HG02571 (cell line): ENCODE measurements around the gene JMJD1C.
A peak's percentile ranks its signal among the peaks of the same experiment; 100 is the strongest.

Experiments
- ATAC-seq: cut with Tn5 transposase; IDR thresholded peaks from one replicate; pipeline ENCODE4 v1.9.1; 2021; ENCODE audit warnings: mild to moderate bottlenecking, moderate library complexity; ENCODE audit not compliant: unreplicated experiment

Gene JMJD1C

DNA sequence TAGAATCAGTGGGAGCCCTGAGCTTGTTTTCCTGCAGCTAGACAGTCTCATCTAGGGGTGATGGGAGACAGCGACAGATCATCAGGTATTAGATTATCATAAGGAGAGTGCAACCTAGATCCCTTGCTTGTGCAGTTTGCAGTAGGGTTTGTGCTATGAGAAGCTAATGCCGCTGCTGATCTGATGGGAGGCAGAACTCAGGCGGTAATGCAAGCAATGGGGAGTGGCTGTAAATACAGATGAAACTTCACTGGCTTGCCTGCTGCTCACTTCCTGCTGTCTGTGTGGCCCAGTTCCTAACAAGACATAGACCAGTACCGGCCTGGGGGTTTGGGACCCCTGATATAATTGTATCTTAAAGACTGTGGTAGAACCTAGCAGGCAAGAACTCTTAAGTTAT, 315.0 kb downstream of the JMJD1C start:
- ATAC-seq = no peak

DNA sequence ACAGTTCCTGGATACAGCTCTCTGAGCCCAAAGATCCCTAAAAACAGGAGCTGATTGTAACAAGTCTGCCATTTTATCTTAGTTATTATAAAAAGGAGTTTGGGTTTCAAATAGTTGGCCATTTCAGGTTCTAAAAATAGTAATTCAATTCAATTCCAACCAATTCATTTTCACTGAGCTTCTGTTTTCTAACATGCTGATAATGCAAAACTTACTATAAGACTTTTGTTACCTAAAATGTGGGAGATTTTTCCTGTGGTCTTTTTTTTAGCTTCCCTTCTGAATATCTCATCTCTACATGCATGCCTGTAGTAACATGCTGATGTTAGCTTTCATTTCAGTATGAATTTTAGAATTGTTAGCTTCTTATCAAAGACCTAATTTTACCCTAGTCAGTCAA, 319.3 kb downstream of the JMJD1C start:
- no peak for ATAC-seq

DNA sequence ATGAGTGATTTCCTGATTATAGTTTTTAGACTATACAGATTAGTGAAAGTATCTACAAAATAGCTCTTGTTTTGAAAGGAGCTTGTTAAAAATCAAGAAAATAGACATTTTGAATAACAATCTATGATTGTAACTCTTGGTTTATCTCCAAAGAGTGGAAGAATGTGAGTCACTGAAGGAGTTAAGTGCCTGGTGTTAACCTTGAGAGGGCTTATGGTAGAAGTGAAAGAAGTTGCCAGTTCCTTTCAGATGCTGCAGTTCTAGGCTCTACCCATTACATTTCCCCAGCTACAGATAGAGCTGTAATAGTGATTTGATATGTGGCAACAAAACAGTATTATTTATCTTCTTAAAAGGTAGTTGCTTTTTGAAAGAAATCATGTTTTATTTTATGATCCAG, 320.0 kb downstream of the JMJD1C start:
- no peak for ATAC-seq

DNA sequence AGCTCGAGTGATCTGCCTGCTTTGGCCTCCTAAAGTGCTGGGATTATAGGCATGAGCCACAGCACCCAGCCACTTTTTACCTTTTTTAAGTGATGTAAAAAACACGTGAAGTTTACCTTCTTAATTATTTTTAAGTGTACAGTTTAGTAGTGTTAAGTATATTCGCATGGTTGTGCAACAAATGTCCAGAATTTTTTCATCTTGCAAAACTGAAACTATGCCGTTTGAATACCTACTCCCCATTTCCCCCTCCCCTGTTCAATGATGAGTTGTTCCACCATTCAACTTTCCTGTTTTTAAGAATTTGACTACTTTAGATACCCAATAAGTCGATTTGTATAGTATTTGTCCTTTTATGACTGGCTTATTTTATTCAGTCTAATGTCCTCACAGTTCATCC, 321.8 kb downstream of the JMJD1C start:
- no peak for ATAC-seq

DNA sequence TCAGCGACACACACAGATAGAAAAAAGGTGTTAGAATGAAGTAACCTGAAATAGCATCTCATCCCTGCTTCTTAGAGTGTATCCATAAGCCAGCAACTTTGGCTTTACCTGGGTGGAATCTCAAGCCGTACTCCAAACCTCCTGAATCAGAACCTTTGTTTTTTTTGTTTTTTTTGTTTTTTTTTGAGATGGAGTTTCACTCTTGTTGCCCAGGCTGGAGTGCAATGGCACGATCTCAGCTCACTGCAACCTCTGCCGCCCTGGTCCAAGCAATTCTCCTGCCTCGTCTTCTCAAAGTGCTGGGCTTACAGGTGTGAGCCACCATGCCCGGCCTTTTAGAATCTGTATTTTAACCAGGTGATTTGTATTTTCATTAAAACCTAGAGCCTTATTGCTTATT, 323.6 kb downstream of the JMJD1C start:
- ATAC-seq = no peak

DNA sequence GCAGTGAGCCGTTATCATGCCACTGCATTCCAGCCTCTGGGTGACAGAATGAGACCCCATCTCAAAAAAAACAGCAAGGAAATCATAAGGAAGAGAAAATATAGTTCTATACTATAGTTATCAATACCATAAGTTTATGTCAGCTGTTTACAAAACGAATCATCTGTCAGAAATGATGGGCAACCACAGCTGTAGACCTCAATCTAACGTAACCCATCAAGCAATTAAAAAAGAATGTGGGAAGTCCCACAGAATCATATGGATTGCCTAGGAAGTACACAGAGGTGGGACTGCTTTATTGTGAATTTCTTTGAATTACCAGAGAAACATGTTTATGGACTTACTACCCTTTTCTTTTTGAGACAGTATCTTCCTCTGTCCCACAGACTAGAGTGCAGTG, 325.7 kb downstream of the JMJD1C start:
- ATAC-seq = no peak

DNA sequence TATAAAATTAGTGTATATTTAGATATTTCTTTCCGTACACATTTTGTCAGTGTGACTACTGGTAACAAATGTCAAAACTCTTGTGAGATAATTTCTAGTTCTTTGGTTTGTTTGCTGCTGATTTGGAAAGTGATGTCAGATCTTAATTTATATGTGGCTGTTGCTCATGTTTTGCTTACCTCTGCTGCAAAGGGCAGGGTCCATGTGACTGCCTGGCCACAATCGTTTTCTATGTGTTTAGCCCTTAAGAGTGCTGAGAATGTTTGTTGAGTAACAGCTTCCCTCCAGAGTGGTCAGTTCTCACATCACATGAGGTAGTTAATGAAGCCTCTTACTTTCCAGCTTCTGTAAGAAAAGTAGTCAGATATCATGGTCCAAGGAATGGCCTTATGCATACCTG, 328.5 kb downstream of the JMJD1C start:
- ATAC-seq = no peak

DNA sequence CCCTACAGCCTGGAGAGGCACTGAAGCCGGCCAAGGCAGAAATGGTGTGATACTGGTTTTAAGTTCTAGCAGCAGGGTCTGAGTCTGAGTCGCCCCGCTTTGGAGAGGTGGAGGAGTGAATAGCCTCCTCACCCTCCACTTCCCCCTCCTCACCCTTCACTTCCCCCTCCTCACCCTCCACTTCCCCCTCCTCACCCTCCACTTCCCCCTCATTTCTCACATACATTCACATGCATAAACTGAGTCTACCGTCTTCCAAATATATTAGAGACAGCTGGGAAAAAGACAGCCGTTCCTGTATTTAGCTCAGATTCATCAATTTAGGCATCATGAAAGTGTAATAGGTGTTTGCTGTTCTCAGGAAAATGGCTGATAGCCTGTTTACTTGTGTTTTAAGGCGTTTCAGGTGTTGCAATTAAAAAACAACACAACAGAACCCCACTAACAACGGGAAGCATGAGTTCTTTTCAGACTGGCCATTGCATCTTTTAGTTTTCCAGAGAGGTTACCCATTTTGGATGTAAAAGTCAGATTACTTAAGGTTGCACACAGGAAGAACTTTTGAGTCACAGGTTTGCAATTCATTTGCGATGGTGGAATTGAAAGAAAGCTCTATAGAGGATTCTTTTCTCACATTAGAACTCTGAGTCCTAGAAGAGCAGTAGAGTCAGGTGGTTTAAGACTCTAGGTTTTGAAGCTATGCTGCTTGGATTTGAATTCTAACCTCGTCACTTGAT, 331.8 kb downstream of the JMJD1C start:
- no peak for ATAC-seq

DNA sequence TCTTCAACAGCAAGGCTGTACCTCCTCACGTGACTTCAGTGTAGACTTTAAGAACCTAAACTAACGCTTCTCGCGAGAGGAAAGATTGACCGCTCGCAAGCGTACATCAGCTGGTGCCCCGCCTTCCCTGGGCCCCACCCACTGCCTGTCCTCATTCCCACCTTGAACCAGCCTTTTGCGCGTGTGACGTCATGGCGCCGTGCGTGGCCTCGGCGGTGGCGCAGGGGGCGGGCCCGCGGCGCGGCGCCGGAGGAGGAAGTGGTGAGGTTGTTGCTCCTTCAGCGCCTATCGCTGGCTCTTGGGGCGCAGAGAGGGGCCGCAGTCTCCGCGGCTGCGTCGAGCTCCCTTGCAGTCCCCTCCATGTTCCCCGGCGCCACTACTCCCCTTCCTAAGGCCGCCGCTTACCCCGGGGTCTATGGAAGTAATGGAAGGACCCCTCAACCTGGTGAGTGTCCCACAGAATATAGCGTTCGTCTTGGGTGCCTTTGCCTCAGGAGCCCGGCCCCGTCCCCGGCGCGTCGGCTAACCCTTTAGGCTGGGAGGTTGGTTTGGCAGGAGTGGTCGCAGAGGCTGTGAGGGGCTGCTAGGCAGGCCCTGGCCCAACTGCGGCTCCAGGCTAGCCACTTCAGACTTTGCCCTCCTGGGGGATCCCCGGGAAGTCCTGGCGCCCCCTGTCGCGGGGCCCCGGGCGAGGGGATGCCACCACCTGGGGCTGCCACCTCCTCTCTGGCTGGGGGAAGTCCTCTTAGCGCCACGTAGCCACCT, 332.5 kb downstream of the JMJD1C start, which contains the start of gene NRBF2:
TSS of gene NRBF2 (plus strand) at position 273 of the 765 bp plus-strand sequence. CDS start at position 416, 143 bp downstream.
- peak; percentile 95 for ATAC-seq

DNA sequence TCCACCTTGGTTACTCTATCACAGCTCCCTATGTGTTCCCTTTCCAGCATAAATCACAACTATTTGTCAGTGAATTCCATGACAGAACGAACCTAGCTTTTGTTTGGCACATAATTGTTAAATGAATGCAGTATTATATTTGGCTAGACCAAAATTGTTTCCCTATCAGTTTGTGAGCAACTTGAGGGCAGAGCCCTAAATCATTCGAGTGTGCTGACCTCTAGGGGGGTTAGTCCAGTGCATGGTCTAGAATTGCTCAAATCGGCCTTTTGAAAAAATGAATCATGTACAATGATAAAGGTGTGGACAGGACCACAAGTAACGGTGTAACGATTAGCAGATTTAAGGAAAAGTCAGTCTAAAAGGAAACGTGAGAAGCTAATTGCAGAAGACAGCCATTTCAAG, 333.1 kb downstream of the JMJD1C start:
- no peak for ATAC-seq

DNA sequence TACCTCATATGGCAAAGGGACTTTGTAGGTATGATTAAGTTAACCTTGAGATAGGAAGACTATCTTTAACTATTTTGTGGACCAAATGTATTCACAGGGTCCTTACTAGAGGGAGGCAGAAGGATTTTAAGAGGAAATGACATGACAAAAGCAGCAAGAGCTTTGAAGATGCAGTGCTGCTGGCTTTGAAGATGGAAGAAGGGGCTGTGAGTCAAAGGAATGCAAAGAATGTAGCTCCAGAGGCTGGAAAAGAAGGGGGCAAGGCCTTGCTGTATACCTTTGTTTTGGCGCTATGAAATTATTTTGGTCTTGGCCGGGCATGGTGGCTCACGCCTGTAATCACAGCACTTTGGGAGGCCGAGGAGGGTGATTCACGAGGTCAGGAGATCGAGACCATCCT, 335.9 kb downstream of the JMJD1C start:
- ATAC-seq = no peak

DNA sequence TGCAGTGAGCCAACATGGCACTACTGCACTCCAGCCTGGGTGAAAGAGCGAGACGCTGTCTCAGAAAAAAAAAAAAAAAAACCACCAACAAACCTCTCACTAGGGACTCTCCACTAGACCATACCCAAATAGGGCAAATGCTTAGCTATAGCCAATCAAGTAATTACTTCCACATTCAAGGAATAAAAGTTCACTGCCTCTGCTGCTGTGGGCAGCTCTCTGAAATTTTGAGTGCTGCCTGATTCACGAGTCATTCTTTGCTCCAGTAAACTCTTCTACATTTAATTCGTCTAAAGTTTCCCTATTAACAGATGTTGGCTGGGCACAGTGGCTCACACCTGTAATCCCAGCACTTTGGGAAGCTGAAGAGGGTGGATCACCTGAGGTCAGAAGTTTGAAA, 337.3 kb downstream of the JMJD1C start:
- no peak for ATAC-seq

DNA sequence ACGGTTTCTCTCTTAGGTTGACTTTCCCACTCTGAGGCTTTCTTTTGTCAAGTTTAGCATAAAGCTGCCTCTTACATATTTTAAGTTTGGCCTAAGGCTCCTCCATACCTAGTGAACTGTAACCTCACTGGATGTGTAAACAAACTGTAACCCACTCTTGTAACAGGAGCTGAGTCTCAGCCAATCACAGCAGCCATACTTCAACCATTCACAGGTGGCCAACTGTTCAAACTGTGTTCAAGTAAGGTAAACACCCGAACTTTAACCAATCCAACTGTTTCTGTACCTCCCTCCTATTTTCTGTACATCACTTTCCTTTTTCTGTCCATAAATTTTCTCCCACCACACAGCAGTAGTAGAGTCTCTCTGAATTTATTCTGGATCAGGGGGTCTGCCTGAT, 340.3 kb downstream of the JMJD1C start:
- ATAC-seq = no peak

DNA sequence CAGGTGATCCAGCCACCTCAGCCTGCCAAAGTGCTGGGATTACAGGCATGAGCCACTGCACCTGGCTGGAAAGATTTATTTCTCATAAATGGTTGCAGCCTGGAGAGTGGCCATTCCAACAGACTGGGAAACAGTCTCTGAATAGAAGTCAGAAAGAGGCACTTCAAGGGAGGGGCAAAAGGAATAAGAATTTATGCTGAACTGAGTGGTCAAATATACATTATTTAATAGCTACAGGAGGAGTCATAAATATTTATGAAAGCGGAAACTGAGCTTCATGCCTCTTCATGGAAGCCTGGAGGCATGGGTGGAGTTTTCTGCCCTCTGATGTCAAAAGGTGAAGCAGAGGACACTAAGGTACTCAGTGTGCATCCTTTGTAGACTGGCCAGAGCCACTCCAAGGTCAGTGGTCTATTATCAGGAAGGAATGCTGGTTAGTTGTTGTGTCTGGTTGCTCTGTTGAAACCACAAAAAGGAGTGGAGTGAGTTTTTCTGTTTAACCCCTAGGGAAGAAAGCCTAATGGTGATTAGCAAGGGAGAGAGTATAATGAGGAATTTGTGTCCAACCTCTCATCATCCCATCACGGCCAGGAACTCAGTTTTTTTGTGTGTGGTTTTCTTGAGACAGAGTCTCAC, 341.9 kb downstream of the JMJD1C start:
- no peak for ATAC-seq

DNA sequence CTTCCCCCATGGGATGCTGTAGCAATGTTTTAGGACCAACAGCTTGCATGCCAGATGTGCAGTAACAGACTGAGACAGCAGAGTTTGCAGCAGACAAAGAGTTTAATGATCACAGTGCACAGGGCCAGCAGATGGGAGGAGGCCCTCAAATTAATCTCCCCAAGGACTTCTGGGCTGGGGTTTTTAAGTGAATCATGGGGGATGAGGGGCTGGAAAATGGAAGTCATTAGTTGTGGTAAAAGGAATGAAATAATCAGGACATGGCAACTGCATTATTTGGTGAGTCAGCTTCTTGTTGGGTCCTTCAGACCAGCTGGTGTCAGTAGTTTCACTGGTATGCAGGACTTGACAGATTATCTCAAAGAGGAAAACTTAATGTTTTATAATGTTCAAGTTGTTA, 345.2 kb downstream of the JMJD1C start:
- ATAC-seq = no peak

DNA sequence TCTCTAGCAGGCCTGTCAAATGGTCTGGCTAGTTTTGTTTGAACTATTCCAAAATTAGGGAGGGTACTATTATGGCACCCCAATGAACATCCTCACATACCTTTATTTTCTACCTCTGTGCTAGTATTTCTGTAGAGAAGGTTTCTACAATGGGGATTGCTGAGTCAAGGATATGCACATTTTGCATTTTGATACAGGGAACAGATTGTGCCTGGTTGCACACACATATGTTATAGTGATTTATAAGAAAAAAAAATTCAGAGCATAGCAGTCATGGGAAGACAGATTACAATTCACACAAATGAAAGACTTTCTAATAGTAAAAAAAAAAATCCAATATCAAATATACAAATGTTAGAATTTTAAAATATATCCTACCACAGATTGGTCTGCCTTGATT, 346.7 kb downstream of the JMJD1C start:
- no peak for ATAC-seq
